GM21528 (cell line): ENCODE measurements around the gene MAPK11.
"Not testable (repeated sequence)": the region's sequence is repeated elsewhere in the genome, so short reads cannot be mapped to it uniquely, and the experiment has no call there.

Experiments
- ATAC-seq: cut with Tn5 transposase; IDR thresholded peaks from one replicate; pipeline ENCODE4 v1.9.1; 2021; ENCODE audit warnings: mild to moderate bottlenecking, moderate library complexity; ENCODE audit not compliant: unreplicated experiment, low FRiP score

MAPK11 gene

GRCh38 chr22:50278956-50279619, 8.9 kb upstream of the MAPK11 start:
- no peak for ATAC-seq

GRCh38 chr22:50278461-50278860, 8.3 kb upstream of the MAPK11 start:
- ATAC-seq = no peak

GRCh38 chr22:50277761-50278160, 7.6 kb upstream of the MAPK11 start:
- ATAC-seq = no peak

- ATAC-seq = peak; percentile 48
Measured at GRCh38 chr22:50276143-50276542, 6.0 kb upstream of the MAPK11 start.

GRCh38 chr22:50275181-50276055, 5.2 kb upstream of the MAPK11 start:
- ATAC-seq = no peak

GRCh38 chr22:50274771-50275170, 4.6 kb upstream of the MAPK11 start:
- ATAC-seq = no peak

GRCh38 chr22:50274311-50274710, 4.1 kb upstream of the MAPK11 start:
- ATAC-seq = no peak

GRCh38 chr22:50273781-50274180, 3.6 kb upstream of the MAPK11 start:
- not testable (repeated sequence) for ATAC-seq

- ATAC-seq = not testable (repeated sequence)
Measured at GRCh38 chr22:50273352-50273751, 3.2 kb upstream of the MAPK11 start.

- no peak for ATAC-seq
Measured at GRCh38 chr22:50272044-50272802, 2.0 kb upstream of the MAPK11 start.

- ATAC-seq = no peak
Measured at GRCh38 chr22:50271519-50271970, 1.4 kb upstream of the MAPK11 start.

- no peak for ATAC-seq
Measured at GRCh38 chr22:50270666-50271394, 650 bp upstream of the MAPK11 start.

GRCh38 chr22:50269573-50269969, 609 bp downstream of the MAPK11 start:
- ATAC-seq = no peak

- ATAC-seq = no peak
Measured at GRCh38 chr22:50268655-50269113, 1.5 kb downstream of the MAPK11 start.

- ATAC-seq = no peak
Measured at GRCh38 chr22:50267591-50268390, 2.4 kb downstream of the MAPK11 start.

- ATAC-seq = no peak
Measured at GRCh38 chr22:50266994-50267393, 3.2 kb downstream of the MAPK11 start.

GRCh38 chr22:50264946-50265669, 5.1 kb downstream of the MAPK11 start:
- ATAC-seq = no peak

GRCh38 chr22:50264104-50264745, 6.0 kb downstream of the MAPK11 start:
- ATAC-seq = no peak
